GM18867 (cell line): ENCODE measurements around the gene ZFAND6.
A peak's percentile ranks its signal among the peaks of the same experiment; 100 is the strongest.
"Not testable (repeated sequence)": the region's sequence is repeated elsewhere in the genome, so short reads cannot be mapped to it uniquely, and the experiment has no call there.

Source experiments
- ATAC-seq: cut with Tn5 transposase; IDR thresholded peaks from one replicate; pipeline ENCODE4 v1.9.1; 2021; ENCODE audit warnings: mild to moderate bottlenecking, moderate library complexity; ENCODE audit not compliant: unreplicated experiment

The ZFAND6 gene

DNA sequence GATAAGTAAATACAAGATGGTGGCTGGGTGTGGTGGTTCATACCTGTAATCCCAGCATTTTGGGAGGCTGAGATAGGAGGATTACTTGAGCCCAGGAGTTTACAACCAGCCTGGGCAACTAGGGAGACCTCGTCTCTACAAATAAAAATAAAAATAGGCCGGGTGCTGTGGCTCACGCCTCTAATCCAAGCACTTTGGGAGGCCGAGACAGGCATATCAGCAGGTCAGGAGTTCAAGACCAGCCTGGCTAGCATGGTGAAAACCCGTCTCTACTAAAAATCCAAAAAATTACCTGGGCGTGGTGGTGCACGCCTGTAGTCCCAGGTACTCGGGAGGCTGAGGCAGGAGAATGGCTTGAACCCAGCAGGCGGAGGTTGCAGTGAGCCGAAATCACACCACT lies 14.3 kb upstream of the ZFAND6 start:
- ATAC-seq = not testable (repeated sequence)

GRCh38 chr15:80049046-80049445 lies 10.4 kb upstream of the ZFAND6 start:
- no peak for ATAC-seq

DNA sequence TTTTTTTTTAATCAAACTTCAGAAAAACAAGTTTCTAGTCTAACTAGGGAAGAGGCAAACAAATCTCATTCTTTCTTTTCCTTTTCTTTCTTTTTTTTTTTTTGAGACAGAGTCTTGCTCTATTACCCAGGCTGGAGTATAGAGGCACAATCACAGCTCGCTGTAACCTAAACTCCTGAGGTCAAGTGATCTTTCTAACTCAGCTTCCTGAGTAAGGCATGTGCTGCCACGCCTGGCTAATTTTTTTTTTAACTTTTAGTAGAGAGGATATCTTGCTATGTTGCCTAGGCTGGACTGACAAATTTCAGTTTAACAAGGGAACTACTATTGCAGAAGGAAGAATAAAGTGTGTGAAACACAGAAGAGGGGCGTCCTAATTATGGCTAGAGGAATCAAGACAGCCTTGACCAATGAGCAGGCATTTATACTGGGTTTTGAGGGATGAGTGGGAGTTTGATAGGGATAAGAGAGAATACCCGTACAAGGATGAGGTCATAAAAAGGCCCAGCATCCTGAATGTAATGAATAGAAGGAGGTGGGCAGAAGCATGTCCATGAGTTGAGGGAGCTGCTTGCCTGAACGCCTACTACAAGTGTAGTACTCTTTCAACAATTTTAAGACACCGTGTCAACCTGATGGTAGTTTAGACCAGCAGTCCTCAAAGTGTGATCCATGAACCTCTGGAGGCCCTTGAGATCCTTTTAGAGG lies 6.7 kb upstream of the ZFAND6 start:
- no peak for ATAC-seq

DNA sequence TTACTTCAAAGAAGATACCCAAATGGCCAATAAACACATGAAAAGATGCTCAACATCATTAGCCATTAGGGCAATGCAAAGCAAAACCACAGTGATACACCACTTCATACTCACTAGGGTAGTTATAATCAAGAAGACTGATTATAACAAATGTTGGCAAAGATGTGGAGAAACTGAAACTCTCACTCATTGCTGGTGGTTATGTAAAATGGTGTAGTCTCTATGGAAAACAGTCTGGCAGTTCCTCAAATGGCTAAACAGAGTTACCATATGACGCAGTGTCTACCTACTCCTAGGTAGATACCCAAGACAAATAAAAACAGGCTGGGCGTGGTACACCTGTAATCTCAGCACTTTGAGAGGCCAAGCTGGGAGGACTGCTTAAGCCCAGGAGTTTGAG lies 3.5 kb upstream of the ZFAND6 start:
- ATAC-seq = peak; percentile 19

DNA sequence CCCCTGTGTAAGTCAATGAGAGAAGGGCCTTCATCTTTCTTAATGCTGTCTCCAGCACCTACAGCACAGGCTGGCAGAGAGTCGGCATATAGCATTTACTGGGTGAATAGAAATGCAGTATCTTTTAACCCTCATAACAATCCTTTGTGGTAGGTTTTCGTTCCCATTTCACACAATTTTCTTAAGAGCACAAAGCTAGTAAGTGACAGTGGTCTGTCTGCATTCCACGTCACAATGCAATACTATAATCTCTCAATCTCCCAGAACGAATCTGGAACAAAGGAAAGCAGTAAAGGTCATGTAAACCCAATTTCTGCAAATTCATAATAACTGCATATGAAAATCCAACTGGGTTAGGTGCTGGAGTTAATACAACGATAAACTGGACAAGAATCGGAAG lies 1.4 kb upstream of the ZFAND6 start:
- ATAC-seq = no peak

- peak; percentile 46 for ATAC-seq
These were observed 395 bp downstream of the ZFAND6 start for GRCh38 chr15:80059786-80060355.

DNA sequence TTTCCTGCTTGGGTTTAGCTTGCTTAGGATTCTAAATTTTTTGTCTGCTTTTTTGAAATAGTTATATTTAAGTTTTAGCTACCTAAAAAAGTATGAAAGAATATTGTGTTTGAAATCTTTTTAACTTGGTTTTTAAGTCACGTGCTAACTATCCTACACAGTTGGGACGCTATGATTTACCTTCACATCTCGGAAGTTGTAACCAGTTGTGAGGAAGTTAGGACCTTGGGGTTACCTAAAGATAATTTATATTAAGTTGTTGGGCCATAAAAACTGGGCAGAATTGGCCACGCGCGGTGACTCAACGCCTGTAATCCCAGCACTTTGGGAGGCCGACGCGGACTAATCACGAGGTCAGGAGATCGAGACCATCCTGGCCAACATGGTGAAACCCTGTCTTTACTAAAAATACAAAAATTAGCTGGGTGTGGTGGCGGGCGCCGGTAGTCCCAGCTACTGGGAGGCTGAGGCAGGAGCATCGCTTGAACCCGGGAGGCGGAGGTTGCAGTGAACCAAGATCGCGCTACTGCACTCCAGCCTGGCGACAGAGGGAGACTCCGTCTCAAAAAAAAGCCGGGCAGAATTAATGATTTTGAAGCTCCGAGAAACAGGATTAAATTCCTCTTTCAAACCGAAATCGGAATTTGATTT lies 1.0 kb downstream of the ZFAND6 start:
- no peak for ATAC-seq

- no peak for ATAC-seq
These were observed 2.1 kb downstream of the ZFAND6 start for GRCh38 chr15:80061582-80061981.

GRCh38 chr15:80066912-80067311 lies 7.4 kb downstream of the ZFAND6 start:
- no peak for ATAC-seq

- no peak for ATAC-seq
These were observed 9.1 kb downstream of the ZFAND6 start for GRCh38 chr15:80068578-80068977.

DNA sequence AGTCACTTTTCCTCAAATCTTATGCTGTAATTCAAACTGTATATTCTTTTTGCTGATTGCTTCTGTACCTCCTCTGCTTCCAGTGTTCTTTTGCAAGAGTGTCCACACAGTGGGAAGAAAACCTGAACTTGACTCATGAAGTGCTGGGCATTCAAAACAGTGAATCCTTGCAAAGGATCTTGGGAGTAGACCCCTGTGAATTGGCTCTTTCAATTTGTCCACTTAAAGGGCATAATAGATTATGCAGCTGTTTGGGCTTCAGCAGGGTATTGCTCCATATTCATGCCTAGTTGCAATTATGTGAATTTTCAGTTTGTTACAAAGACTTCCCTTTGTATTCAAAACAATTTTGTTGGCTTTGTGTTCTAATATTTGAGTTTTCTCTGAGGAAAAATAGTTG lies 11.4 kb downstream of the ZFAND6 start:
- no peak for ATAC-seq

- ATAC-seq = no peak
These were observed 12.2 kb downstream of the ZFAND6 start for GRCh38 chr15:80071652-80072051.

- peak; percentile 75 for ATAC-seq
These were observed 13.0 kb downstream of the ZFAND6 start for GRCh38 chr15:80072285-80072994.

GRCh38 chr15:80073197-80073596 lies 13.7 kb downstream of the ZFAND6 start:
- ATAC-seq = no peak

- no peak for ATAC-seq
These were observed 17.1 kb downstream of the ZFAND6 start for GRCh38 chr15:80076321-80077318.

- no peak for ATAC-seq
These were observed 21.9 kb downstream of the ZFAND6 start for GRCh38 chr15:80081390-80081789.

- no peak for ATAC-seq
These were observed 27.6 kb downstream of the ZFAND6 start for GRCh38 chr15:80087104-80087503.

DNA sequence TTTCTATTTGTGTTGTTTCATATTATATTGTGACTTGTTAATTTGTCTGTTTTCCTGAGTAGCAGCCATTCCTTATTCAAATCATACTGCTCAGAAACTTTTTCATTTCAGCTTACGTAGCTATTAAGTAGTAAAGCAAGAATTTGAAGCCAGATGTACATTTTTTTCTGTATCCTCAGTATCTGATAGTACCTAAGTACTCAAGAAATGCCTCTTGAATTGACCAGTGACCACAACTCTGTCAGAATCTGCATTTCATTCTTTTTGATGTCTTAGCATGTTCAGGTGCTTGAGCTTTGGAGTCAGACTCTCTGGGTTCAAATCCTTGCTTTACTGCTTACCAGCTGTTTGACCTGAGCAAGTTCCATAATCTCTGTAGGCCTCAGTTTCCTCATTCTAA lies 30.6 kb downstream of the ZFAND6 start:
- ATAC-seq = no peak

GRCh38 chr15:80090879-80091503 lies 31.5 kb downstream of the ZFAND6 start:
- no peak for ATAC-seq

GRCh38 chr15:80093854-80094418 lies 34.5 kb downstream of the ZFAND6 start:
- ATAC-seq = no peak
